Right lobe of liver (tissue), 6 donors: ENCODE results near the gene PNPLA7. TPM values are rescaled to one million over a fixed set of nuclear protein-coding genes. Genes with fewer than 3 reads are reported as not detected.
A peak's percentile ranks its signal among the peaks of the same experiment; 100 is the strongest.
"Not testable (repeated sequence)": the region's sequence is repeated elsewhere in the genome, so short reads cannot be mapped to it uniquely, and the experiment has no call there.

ENCODE experiments used
- ATAC-seq, 4 donors: fragments of 200-7000 bp; cut with Tn5 transposase; one replicate each; pipeline ENCODE4 v1.9.1; 2020; ENCODE audit warnings: mild to moderate bottlenecking in 4 of 4, moderate library complexity in 4 of 4
- DNase-seq, 3 donors: peaks; one replicate each; pipeline ENCODE4 v3.0.0-alpha.2; 2020
- H3K27ac ChIP-seq, 3 donors: fragments of 200-600 bp; one replicate each; pipeline ENCODE4 v1.8.0; 2022
- H3K27me3 ChIP-seq, 2 donors: fragments of 200-600 bp; one replicate each; pipeline ENCODE4 v1.8.0; 2022
- H3K36me3 ChIP-seq, 4 donors: fragments of 200-600 bp; sonication (generic) in 1 of 4; one replicate each; pipeline versions ENCODE4 v1.5.1 to v1.8.0; 2017 to 2022; ENCODE audit warnings: control low read depth in 1 of 4
- H3K4me1 ChIP-seq, 4 donors: fragments of 200-600 bp; sonication (generic) in 1 of 4; one replicate each; pipeline versions ENCODE4 v1.5.1 to v1.8.0; 2017 to 2022; ENCODE audit warnings: control low read depth in 1 of 4
- H3K4me3 ChIP-seq, 3 donors: fragments of 200-600 bp; one replicate each; pipeline ENCODE4 v1.8.0; 2022
- H3K9me3 ChIP-seq, 4 donors: fragments of 200-600 bp; sonication (generic) in 1 of 4; one replicate each; pipeline versions ENCODE4 v1.5.1 to v1.8.0; 2017 to 2022; ENCODE audit warnings: control low read depth in 1 of 4
- POLR2A ChIP-seq: fragments of 450-650 bp; IDR thresholded peaks from one replicate; pipeline ENCODE4 v1.6.1; 2017; ENCODE audit warnings: antibody characterized with exemption, mild to moderate bottlenecking
- WGBS: methylation state at CpG from one replicate; pipeline ENCODE4 v1.1.6; 2018; ENCODE audit warnings: low coverage, low lambda C conversion rate; ENCODE audit not compliant: insufficient coverage; ENCODE audit errors: missing lambda C conversion rate; 5-methylcytosine and 5-hydroxymethylcytosine counted together
- intact Hi-C, 2 donors: fragments of 100-400 bp; cut with DNase I; formaldehyde crosslinking; loops; one replicate each; pipeline versions ENCODE4 v1.11.2 to v1.14.1; 2022
- total RNA-seq, 6 experiments: library from RNA; depleted of rRNA in 2 of 6; stranded (reverse); fragments of >200 nt in 2 of 6; fragmentation: NEBNext Ultra II Directional in 3 of 6; extraction: Animal tissue kit (Norgen Biotek cat#: 25700) in 3 of 6; gene quantifications; one replicate each; pipeline versions ENCODE4 v1.1.0 to v1.2.4, GENCODE V29; 2016 to 2023
- TF ChIP-seq, protein P1 (sequence below), 4 donors: fragments of 200-600 bp in 3 of 4; fragments of 450-650 bp in 1 of 4; IDR thresholded peaks; one replicate each; pipeline versions ENCODE4 v1.5.1 to v1.8.0; 2016 to 2022; ENCODE audit warnings: antibody characterized with exemption in 4 of 4, mild to moderate bottlenecking in 2 of 4
- donor health status: DM: no; HTN: yes; CAD: no.
- donor health status: DM: no; HTN: no; CAD: no.
- donor health status: DM: no; HTN: no; CAD: no.
- donor health status: DM: no; HTN: yes; CAD: no.
- donor health status: DM: no; HTN: yes; CAD: no.

The PNPLA7 gene
- total RNA-seq, 6 experiments from 2014 or later = 3.9 to 15.6 (median 7.4) TPM

DNA sequence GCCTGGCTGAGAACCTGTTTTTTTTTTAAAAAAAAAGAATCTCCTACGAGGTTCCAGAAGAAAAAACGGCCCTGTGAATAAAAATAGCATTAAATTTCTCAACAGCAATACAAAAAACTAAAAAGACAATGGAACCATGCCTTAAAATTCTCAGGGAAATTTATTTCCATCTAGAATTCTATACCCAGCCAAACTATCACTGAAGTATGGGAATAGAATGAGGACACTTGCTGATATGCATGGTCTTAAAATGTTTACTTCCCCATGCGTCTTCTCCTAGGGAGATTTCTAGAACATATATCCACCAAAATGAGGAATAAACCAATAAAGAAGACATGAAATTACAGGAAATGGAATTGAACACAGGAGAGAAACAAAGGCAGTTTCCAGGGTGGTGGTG lies 74.5 kb downstream of the PNPLA7 start:
- Histone ChIP-seq H3K4me3 (no peak overlapping the region), H3K4me1 (no peaks in the 10 kb centered on the region), H3K27ac (no peak overlapping the region), H3K27me3 (no peaks in the 10 kb centered on the region), H3K9me3 (peaks cover 0 to 12% (median 0%) of the 10 kb centered on the region in 4 donors), H3K36me3 (no peaks in the 10 kb centered on the region)
- 79% methylated on average over 2 of the region's 3 CpGs for WGBS
- ATAC-seq (no peak), DNase-seq (no peak)
- no peak for TF ChIP-seq POLR2A
- TF ChIP-seq, protein P1, sequence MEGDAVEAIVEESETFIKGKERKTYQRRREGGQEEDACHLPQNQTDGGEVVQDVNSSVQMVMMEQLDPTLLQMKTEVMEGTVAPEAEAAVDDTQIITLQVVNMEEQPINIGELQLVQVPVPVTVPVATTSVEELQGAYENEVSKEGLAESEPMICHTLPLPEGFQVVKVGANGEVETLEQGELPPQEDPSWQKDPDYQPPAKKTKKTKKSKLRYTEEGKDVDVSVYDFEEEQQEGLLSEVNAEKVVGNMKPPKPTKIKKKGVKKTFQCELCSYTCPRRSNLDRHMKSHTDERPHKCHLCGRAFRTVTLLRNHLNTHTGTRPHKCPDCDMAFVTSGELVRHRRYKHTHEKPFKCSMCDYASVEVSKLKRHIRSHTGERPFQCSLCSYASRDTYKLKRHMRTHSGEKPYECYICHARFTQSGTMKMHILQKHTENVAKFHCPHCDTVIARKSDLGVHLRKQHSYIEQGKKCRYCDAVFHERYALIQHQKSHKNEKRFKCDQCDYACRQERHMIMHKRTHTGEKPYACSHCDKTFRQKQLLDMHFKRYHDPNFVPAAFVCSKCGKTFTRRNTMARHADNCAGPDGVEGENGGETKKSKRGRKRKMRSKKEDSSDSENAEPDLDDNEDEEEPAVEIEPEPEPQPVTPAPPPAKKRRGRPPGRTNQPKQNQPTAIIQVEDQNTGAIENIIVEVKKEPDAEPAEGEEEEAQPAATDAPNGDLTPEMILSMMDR (IDR thresholded peaks at IDR 0.05) = no peak
- intact Hi-C loops = no loop called here

DNA sequence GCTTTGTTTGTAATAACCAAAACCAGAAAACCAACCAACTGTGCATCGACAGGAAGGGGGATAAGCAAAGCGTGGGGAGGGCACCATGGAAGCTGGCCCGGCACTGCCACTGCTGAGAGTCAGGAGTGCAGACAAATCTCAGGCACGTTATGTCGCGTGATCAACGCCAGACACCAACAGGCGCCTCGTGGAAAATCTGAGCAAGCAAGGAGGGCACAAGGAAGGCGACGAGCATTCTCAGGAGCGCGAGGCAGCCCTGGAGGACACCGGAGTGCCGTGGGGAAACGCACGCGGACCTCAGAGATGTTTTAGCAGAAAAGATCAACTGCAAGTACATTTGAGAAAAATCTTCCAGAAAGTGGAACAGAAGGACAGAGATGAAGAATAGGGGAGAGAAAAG lies 75.9 kb downstream of the PNPLA7 start:
- H3K9me3 ChIP-seq = peaks cover 0 to 12% (median 0%) of the 10 kb centered on the region in 4 donors
- no peaks in the 10 kb centered on the region for H3K36me3 ChIP-seq
- H3K4me3 ChIP-seq = no peak overlapping the region
- no peak overlapping the region for H3K27ac ChIP-seq
- no peak for ATAC-seq
- no peaks in the 10 kb centered on the region for H3K27me3 ChIP-seq
- no peak for DNase-seq
- H3K4me1 ChIP-seq = no peaks in the 10 kb centered on the region
- intact Hi-C loops = no loop called here
- 92% methylated on average over 5 of the region's 18 CpGs for WGBS
- TF ChIP-seq, protein P1 (IDR thresholded peaks at IDR 0.05) = no peak
- no peak for TF ChIP-seq POLR2A

DNA sequence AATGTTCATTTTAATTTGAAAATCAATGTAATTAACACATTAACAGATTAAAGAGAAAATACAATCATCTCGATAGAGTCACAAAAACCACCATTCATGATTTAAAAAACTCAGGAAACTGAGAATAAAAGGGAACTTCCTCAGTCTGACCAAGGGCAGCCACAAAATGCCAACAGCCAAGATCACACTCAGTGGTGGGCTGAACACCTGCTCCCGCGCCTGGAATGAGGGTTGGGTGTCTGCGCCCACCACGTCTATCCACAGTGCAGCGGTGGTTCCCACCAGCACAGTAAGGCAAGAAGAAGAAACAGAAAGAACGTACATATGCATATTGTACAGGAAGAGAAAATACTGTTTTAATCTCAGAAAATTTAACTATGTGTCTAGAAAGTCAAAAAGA lies 79.4 kb downstream of the PNPLA7 start:
- ATAC-seq (no peak), DNase-seq (no peak)
- no peak overlapping the region for H3K27ac ChIP-seq
- intact Hi-C loops = no loop called here
- H3K4me1 ChIP-seq = no peaks in the 10 kb centered on the region
- H3K9me3 ChIP-seq = peaks cover 0 to 9% (median 0%) of the 10 kb centered on the region in 4 donors
- H3K4me3 ChIP-seq = no peak overlapping the region
- WGBS = 58% methylated on average over 7 of the region's 7 CpGs
- TF ChIP-seq, protein P1 (IDR thresholded peaks at IDR 0.05) = no peak
- no peak for TF ChIP-seq POLR2A
- no peaks in the 10 kb centered on the region for H3K27me3 ChIP-seq
- H3K36me3 ChIP-seq = no peaks in the 10 kb centered on the region

DNA sequence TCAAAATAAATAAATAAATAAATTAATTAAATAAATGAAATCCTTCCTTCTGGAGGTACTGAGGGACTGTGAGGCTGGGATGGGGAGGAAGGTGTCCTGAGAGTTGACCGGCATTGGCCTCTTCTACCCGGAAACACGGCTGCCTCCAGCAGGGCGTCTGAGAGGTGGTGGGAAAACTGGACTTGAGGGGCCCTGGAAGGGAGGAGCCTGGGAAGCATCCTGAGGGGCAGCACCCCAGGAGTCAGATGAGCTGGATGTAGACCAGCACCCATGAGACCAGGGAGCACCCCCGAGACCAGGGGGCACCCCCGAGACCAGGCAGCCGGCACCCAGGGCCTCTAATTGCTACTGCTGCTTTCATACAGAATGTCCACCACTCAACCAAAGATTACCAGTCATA lies 82.3 kb downstream of the PNPLA7 start:
- no peak overlapping the region for H3K27ac ChIP-seq
- H3K4me1 ChIP-seq = no peaks in the 10 kb centered on the region
- WGBS = 92% methylated on average over 2 of the region's 7 CpGs
- H3K36me3 ChIP-seq = no peaks in the 10 kb centered on the region
- ATAC-seq (no peak), DNase-seq (peak in 1 of 3 donors; percentile 40)
- intact Hi-C loops = no loop called here
- TF ChIP-seq, protein P1 (IDR thresholded peaks at IDR 0.05) = no peak
- no peak for TF ChIP-seq POLR2A
- no peaks in the 10 kb centered on the region for H3K9me3 ChIP-seq
- H3K4me3 ChIP-seq = no peak overlapping the region
- no peaks in the 10 kb centered on the region for H3K27me3 ChIP-seq

DNA sequence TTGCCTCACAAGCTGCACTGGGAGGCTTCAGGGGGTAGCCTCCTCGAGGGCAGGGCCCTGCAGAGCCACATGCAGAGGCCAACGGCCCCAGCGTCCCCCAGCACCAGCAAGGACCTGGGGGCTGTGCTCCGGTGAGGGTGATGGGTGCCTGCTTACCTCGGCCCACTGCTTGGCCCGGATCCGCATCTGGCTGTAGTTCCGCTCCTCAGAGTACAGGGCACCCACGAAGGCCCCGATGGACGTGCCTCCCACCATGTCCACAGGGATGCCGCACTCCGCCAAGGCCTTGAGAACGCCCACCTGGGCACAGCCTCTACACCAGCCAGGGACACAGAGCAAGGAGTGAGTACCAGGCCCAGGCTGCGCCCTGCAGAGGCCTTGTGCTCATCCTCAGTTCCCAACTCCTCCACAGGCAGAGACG lies 83.0 kb downstream of the PNPLA7 start:
- ATAC-seq = no peak
- H3K27me3 ChIP-seq = no peaks in the 10 kb centered on the region
- no CpG with 5 or more reads among the region's 16 CpGs for WGBS
- H3K4me3 ChIP-seq = no peak overlapping the region
- no peak for TF ChIP-seq POLR2A
- TF ChIP-seq, protein P1 (IDR thresholded peaks at IDR 0.05) = no peak
- no peaks in the 10 kb centered on the region for H3K4me1 ChIP-seq
- intact Hi-C loops = no loop called here
- no peak overlapping the region for H3K27ac ChIP-seq
- no peaks in the 10 kb centered on the region for H3K36me3 ChIP-seq
- DNase-seq = no peak
- H3K9me3 ChIP-seq = no peaks in the 10 kb centered on the region

DNA sequence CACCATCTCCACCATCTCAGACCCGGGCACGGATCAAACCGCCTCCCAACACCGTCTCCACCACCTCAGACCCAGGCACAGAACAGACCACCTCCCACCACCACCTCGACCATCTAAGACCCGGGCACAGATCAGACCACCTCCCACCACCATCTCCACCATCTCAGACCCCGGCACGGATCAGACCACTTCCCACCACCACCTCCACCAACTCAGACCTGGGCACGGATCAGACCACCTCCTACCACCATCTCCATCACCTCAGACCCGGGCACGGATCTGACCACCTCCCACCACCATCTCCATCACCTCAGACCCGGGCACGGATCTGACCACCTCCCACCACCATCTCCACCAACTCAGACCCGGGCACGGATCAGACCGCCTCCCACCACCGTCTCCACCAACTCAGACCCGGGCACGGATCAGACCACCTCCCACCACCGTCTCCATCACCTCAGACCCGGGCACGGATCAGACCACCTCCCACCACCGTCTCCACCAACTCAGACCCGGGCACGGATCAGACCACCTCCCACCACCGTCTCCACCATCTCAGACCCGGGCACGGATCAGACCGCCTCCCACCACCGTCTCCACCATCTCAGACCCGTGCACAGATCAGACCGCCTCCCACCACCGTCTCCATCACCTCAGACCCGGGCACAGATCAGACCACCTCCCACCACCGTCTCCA lies 83.7 kb downstream of the PNPLA7 start:
- DNase-seq, H3K27me3 ChIP-seq, H3K4me1 ChIP-seq, H3K36me3 ChIP-seq, H3K9me3 ChIP-seq, ATAC-seq, intact Hi-C loops, H3K27ac ChIP-seq, H3K4me3 ChIP-seq: not testable (repeated sequence)
- 88% methylated on average over 28 of the region's 35 CpGs for WGBS
